Kidney (tissue), 14 donors: ENCODE results near the gene RNF144B. TPM values are rescaled to one million over a fixed set of nuclear protein-coding genes. Genes with fewer than 3 reads are reported as not detected.

ENCODE experiments used
- DNase-seq, 5 donors: peaks; one replicate each; pipeline ENCODE4 v3.0.0-alpha.2; 2013 to 2020
- FAIRE-seq: peaks from 2 replicates; lab custom pipeline; 2012; peaks lifted over from hg19 to GRCh38; lab: Jason Lieb, UNC
- H3K27ac ChIP-seq, 2 donors: one replicate each; pipeline ENCODE4 v1.7.0; 2013; ENCODE audit warnings: low read depth in 2 of 2, low read length in 2 of 2, inconsistent platforms in 1 of 2
- H3K27me3 ChIP-seq: one replicate; pipeline ENCODE4 v1.7.1; 2013; ENCODE audit warnings: low read length, inconsistent platforms; ENCODE audit not compliant: control insufficient read depth, insufficient read depth
- H3K36me3 ChIP-seq, 3 donors: one replicate each; pipeline versions ENCODE4 v1.7.0 to v1.7.1; 2013; ENCODE audit warnings: low read length in 3 of 3, control low read depth in 1 of 3, inconsistent platforms in 1 of 3; ENCODE audit not compliant: insufficient read depth in 3 of 3, control insufficient read depth in 2 of 3
- H3K4me1 ChIP-seq, 3 donors: one replicate each; pipeline versions ENCODE4 v1.7.0 to v1.7.1; 2013; ENCODE audit warnings: low read length in 3 of 3, inconsistent platforms in 1 of 3, low read depth in 1 of 3; ENCODE audit not compliant: control insufficient read depth in 2 of 3, insufficient read depth in 2 of 3
- H3K4me3 ChIP-seq, 3 donors: one replicate each; pipeline versions ENCODE4 v1.7.0 to v1.8.1; 2013; ENCODE audit warnings: low read length in 3 of 3, control low read depth in 1 of 3, inconsistent platforms in 1 of 3
- H3K9ac ChIP-seq, 3 donors: one replicate each; pipeline versions ENCODE4 v1.7.0 to v1.7.1; 2013; ENCODE audit warnings: low read length in 3 of 3, control low read depth in 1 of 3, inconsistent platforms in 1 of 3
- H3K9me3 ChIP-seq, 3 donors: one replicate each; pipeline versions ENCODE4 v1.7.0 to v1.7.1; 2013; ENCODE audit warnings: low read length in 3 of 3, control low read depth in 1 of 3, inconsistent platforms in 1 of 3; ENCODE audit not compliant: control insufficient read depth in 2 of 3, insufficient read depth in 1 of 3
- intact Hi-C: fragments of 100-400 bp; cut with DNase I; formaldehyde crosslinking; loops from one replicate; pipeline ENCODE4 v1.11.1; 2022
- polyA plus RNA-seq: library from polyadenylated mRNA; stranded (reverse); fragments of 350-450 nt; fragmentation: Illumina TruSeq; extraction: RNeasy Lipid Tissue Mini Kit (QIAGEN cat#74804); gene quantifications from one replicate; pipeline ENCODE4 v1.2.3, GENCODE V29; 2014; ENCODE audit warnings: low read depth, low replicate concordance; ENCODE audit not compliant: insufficient read depth
- total RNA-seq: library from RNA; stranded (reverse); fragmentation: NEBNext Ultra II Directional; extraction: Animal tissue kit (Norgen Biotek cat#: 25700); gene quantifications from one replicate; pipeline ENCODE4 v1.2.1, GENCODE V29; 2021
- TF ChIP-seq, protein P1 (sequence below): IDR thresholded peaks from 3 replicates; pipeline ENCODE4 v1.5.1; 2012; ENCODE audit warnings: mild to moderate bottlenecking, moderate library complexity, borderline replicate concordance; ENCODE audit not compliant: insufficient read depth; ENCODE audit errors: extremely low read depth
- donor health status: control.
- donor health status: control.
- donor health status: control.
- donor health status: control.
- donor health status: control.
- donor health status: DM: yes; HTN: yes; CAD: no.
- donor health status: Normal renal cell carcinoma (clear cell type).

RNF144B gene
- total and polyA plus RNA-seq, 2 donors from 2014 or later, result 9.4 to 153 TPM

DNA sequence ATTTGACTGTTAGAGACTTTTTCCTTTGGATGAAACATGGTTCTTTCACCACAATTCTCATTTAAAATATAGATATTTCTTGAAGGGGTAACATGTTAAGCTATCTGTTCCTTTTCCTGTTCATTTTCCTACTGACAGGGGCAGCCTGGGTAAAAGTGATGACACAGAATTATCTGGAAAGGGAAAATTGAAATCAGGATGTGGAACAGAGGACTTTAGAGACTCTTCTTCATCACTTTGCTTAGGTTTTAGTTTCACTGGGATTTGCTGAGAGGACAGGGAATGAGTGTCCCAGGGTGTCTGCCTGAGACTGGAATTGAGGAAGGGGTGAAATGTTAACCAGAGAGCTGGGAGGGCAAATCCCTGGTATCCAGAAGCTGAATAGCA, 116.0 kb downstream of the RNF144B start:
- H3K9ac ChIP-seq, result peak overlapping the region in 1 of 3 donors; percentile 20
- intact Hi-C loops, result no loop called here
- H3K4me3 ChIP-seq, result peak overlapping the region in 2 of 3 donors; percentile 32 to 56
- TF ChIP-seq, protein P1, sequence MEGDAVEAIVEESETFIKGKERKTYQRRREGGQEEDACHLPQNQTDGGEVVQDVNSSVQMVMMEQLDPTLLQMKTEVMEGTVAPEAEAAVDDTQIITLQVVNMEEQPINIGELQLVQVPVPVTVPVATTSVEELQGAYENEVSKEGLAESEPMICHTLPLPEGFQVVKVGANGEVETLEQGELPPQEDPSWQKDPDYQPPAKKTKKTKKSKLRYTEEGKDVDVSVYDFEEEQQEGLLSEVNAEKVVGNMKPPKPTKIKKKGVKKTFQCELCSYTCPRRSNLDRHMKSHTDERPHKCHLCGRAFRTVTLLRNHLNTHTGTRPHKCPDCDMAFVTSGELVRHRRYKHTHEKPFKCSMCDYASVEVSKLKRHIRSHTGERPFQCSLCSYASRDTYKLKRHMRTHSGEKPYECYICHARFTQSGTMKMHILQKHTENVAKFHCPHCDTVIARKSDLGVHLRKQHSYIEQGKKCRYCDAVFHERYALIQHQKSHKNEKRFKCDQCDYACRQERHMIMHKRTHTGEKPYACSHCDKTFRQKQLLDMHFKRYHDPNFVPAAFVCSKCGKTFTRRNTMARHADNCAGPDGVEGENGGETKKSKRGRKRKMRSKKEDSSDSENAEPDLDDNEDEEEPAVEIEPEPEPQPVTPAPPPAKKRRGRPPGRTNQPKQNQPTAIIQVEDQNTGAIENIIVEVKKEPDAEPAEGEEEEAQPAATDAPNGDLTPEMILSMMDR, result no peak
- FAIRE-seq, result no peak
- H3K27me3 ChIP-seq, result no peaks in the 10 kb centered on the region
- H3K9me3 ChIP-seq, result no peaks in the 10 kb centered on the region
- H3K27ac ChIP-seq, result peak overlapping the region; percentile 22 to 26
- no peaks in the 10 kb centered on the region for H3K36me3 ChIP-seq
- peaks cover 2 to 9% (median 4%) of the 10 kb centered on the region in 3 donors for H3K4me1 ChIP-seq
- no peak for DNase-seq

- intact Hi-C loops, result no loop called here
- H3K9me3 ChIP-seq, result no peaks in the 10 kb centered on the region
- TF ChIP-seq, protein P1, result peak; percentile 91
- H3K27ac ChIP-seq, result peak overlapping the region; percentile 22 to 26
- H3K9ac ChIP-seq, result peak overlapping the region in 2 of 3 donors; percentile 1 to 20
- peak overlapping the region; percentile 26 to 56 (median 32) for H3K4me3 ChIP-seq
- FAIRE-seq (peak; percentile 41), DNase-seq (peak; percentile 63 to 91 (median 83))
- no peaks in the 10 kb centered on the region for H3K36me3 ChIP-seq
- H3K4me1 ChIP-seq, result peaks cover 2 to 9% (median 4%) of the 10 kb centered on the region in 3 donors
- no peaks in the 10 kb centered on the region for H3K27me3 ChIP-seq
Observed at GRCh38 chr6:18503593-18504231, 116.6 kb downstream of the RNF144B start.

DNA sequence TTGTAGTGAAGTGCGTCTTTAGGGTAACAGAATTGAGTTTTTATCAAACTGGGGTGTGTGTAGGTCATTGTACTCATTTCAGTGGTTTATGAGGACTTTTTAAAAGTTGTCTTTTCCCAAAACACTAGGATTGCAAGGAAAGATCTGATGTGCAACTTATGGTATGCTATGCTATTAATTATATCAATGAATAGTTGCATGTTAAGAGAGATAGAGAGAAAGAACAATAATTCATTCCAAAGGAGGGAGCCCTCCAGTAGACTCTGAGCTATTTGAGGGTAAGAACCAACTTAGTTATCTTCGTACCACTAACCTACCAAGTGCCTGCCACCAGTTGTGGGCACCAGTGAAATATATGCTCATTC, 117.1 kb downstream of the RNF144B start:
- Histone ChIP-seq H3K9ac (peak overlapping the region in 1 of 3 donors; percentile 20), H3K36me3 (no peaks in the 10 kb centered on the region), H3K27me3 (no peaks in the 10 kb centered on the region), H3K4me3 (peak overlapping the region in 2 of 3 donors; percentile 32 to 56), H3K27ac (peak overlapping the region in 1 of 2 donors; percentile 22), H3K9me3 (no peaks in the 10 kb centered on the region), H3K4me1 (peaks cover 2 to 9% (median 4%) of the 10 kb centered on the region in 3 donors)
- no peak for DNase-seq
- intact Hi-C loops, result no loop called here
- TF ChIP-seq, protein P1, result no peak
- FAIRE-seq, result no peak
